Peyer's patch (tissue), 4 donors: ENCODE data around the gene PTPN4.

Source experiments
- POLR2A ChIP-seq, 2 donors: fragments of 450-650 bp; IDR thresholded peaks; one replicate each; pipeline ENCODE4 v1.5.1; 2017; ENCODE audit warnings: antibody characterized with exemption in 2 of 2, mild to moderate bottlenecking in 2 of 2, moderate library complexity in 2 of 2
- TF ChIP-seq, protein P1 (sequence below), 6 experiments: fragments of 450-650 bp in 4 of 6; fragments of 200-600 bp in 2 of 6; sonication (generic) in 1 of 6; IDR thresholded peaks; one replicate each; pipeline ENCODE4 v1.5.1; 2017 to 2019; ENCODE audit warnings: antibody characterized with exemption in 6 of 6, mild to moderate bottlenecking in 3 of 6, moderate library complexity in 1 of 6

DNA sequence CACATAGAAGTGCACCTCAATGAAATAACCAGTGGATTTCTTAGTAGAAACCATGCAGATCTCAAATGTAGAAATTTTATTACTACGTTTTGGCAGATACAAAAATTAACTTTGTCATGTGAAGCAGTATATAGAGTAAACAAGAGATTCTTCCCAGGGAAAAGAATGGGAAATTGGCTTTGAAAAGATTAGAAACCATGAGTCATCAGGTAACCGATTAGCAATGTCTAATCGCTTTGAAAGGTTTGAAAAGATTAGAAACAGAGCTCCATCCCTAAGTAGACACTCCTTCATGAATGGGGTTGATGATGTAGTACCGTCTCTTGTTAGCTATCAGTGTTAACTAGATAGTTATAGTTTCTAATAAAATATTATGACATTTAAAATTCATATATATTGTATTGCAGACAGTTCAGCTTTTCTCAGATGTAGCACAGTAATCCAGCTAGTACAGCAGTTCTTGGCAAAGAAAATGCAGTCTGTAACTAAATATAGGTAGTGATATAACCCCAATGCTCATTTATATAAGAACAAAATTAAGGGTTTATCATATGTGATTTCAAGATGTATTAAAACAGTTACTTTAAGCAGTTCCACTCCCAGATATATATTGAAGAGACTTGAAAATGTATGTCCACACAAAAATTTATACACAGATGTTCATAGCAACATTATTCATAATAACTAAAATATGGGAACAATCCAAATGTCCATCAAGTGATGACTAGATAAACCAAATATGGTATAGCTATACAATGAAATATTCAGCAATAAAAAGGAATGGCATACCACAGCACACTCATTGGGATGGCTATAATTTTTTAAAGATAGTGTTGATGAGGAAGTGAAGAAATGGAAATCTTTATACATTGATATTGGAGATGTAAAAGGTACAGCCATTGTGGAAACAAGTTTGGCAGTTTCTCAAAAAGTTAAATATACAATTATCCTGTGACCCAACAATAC lies 113.9 kb downstream of the PTPN4 start:
- TF ChIP-seq, protein P1, sequence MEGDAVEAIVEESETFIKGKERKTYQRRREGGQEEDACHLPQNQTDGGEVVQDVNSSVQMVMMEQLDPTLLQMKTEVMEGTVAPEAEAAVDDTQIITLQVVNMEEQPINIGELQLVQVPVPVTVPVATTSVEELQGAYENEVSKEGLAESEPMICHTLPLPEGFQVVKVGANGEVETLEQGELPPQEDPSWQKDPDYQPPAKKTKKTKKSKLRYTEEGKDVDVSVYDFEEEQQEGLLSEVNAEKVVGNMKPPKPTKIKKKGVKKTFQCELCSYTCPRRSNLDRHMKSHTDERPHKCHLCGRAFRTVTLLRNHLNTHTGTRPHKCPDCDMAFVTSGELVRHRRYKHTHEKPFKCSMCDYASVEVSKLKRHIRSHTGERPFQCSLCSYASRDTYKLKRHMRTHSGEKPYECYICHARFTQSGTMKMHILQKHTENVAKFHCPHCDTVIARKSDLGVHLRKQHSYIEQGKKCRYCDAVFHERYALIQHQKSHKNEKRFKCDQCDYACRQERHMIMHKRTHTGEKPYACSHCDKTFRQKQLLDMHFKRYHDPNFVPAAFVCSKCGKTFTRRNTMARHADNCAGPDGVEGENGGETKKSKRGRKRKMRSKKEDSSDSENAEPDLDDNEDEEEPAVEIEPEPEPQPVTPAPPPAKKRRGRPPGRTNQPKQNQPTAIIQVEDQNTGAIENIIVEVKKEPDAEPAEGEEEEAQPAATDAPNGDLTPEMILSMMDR (IDR thresholded peaks at IDR 0.05): no peak
- TF ChIP-seq POLR2A (IDR thresholded peaks at IDR 0.05): no peak
